H54 (cell line): ENCODE data around the gene FBRS.

ENCODE experiments used
- DNase-seq: peaks from one replicate; pipeline ENCODE4 v3.0.0; 2011; ENCODE audit warnings: low spot score, mixed read lengths; ENCODE audit not compliant: insufficient read length
- FAIRE-seq: peaks from 3 replicates; lab custom pipeline; 2011; peaks lifted over from hg19 to GRCh38; lab: Jason Lieb, UNC
- POLR2A ChIP-seq: IDR thresholded peaks from 2 replicates; pipeline ENCODE4 v1.6.1; 2011; ENCODE audit warnings: low read depth, mild to moderate bottlenecking, low read length

The FBRS gene

GRCh38 chr16:30703971-30704370, 45.7 kb downstream of the FBRS start:
- FAIRE-seq = no peak
- DNase-seq = no peak
- no peak for TF ChIP-seq POLR2A

GRCh38 chr16:30706046-30706445, 47.8 kb downstream of the FBRS start:
- FAIRE-seq (no peak), DNase-seq (no peak)
- TF ChIP-seq POLR2A = no peak

- no peak for TF ChIP-seq POLR2A
- FAIRE-seq (no peak), DNase-seq (no peak)
Observed at GRCh38 chr16:30710971-30711370, 52.7 kb downstream of the FBRS start.

- DNase-seq = no peak
- no peak for TF ChIP-seq POLR2A
- no peak for FAIRE-seq
Observed at GRCh38 chr16:30711712-30712111, 53.5 kb downstream of the FBRS start.

- DNase-seq (no peak), FAIRE-seq (no peak)
- no peak for TF ChIP-seq POLR2A
Observed at GRCh38 chr16:30715750-30716445, 57.7 kb downstream of the FBRS start.

- FAIRE-seq (no peak), DNase-seq (no peak)
- no peak for TF ChIP-seq POLR2A
Observed at GRCh38 chr16:30720086-30720485, 61.9 kb downstream of the FBRS start.
